ENCODE results near the gene ZDHHC14. TPM values are rescaled to one million over a fixed set of nuclear protein-coding genes. Genes with fewer than 3 reads are reported as not detected.

The ZDHHC14 gene
- total RNA-seq, 1 experiment from 2014 or later: 3.2 TPM

DNA sequence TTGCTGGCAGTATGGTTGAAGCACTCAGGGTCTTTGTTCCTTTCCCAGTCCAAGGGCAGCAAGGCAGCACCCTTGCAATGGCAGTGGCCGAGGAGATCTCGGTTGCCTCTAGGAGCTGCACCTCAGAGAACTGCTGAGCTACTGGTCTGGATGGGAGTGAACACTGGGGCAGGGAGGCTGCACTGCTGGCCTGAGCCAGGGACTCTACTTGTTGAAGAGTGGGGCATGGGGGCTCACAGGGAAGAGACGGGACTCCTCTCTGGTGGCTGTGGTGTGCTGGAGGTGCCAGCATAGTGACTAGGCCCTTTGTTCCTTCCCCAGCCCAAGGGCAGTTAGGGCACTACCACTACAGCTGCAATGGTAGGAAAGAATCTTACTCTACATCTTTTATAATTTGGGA lies 203.0 kb downstream of the ZDHHC14 start:
- intact Hi-C loops (cut with micrococcal nuclease; ENCODE audit: unreplicated experiment): no loop called here
- DNase-seq (ENCODE audit: low spot score): no peak
- no peaks in the 10 kb centered on the region for H3K36me3 ChIP-seq (ENCODE audit: insufficient read depth, low read length, poor library complexity, severe bottlenecking)
- H3K4me3 ChIP-seq (ENCODE audit: low read depth, low read length, poor library complexity, severe bottlenecking): no peak overlapping the region
- no peaks in the 10 kb centered on the region for H3K27me3 ChIP-seq (replicated peaks; ENCODE audit: insufficient read depth, low read depth, low read length, poor library complexity)
- no peaks in the 10 kb centered on the region for H3K9me3 ChIP-seq (ENCODE audit: low read depth, low read length, poor library complexity, severe bottlenecking)
- no peak overlapping the region for H3K27ac ChIP-seq (ENCODE audit: low read depth, low read length, poor library complexity, severe bottlenecking)
- BruUV-seq (replicated peaks): no TSS peak
- no peak for TF ChIP-seq EZH2 (IDR thresholded peaks at IDR 0.05; ENCODE audit: borderline replicate concordance, low read depth, low read length, poor library complexity, severe bottlenecking)
- POLR2A ChIA-PET (ENCODE audit: low non-redundant PET): no interaction called here
- CTCF ChIA-PET: no interaction called here
- H3K4me1 ChIP-seq (ENCODE audit: insufficient read depth, low read length, poor library complexity, severe bottlenecking): no peaks in the 10 kb centered on the region

GRCh38 chr6:157585274-157586087 lies 204.5 kb downstream of the ZDHHC14 start:
- ChIA-PET CTCF (no interaction called here), POLR2A (ENCODE audit: low non-redundant PET) (no interaction called here)
- H3K27ac ChIP-seq (ENCODE audit: low read depth, low read length, poor library complexity, severe bottlenecking): no peak overlapping the region
- intact Hi-C loops (cut with micrococcal nuclease; ENCODE audit: unreplicated experiment): no loop called here
- no peaks in the 10 kb centered on the region for H3K27me3 ChIP-seq (replicated peaks; ENCODE audit: insufficient read depth, low read depth, low read length, poor library complexity)
- TF ChIP-seq, protein P1, sequence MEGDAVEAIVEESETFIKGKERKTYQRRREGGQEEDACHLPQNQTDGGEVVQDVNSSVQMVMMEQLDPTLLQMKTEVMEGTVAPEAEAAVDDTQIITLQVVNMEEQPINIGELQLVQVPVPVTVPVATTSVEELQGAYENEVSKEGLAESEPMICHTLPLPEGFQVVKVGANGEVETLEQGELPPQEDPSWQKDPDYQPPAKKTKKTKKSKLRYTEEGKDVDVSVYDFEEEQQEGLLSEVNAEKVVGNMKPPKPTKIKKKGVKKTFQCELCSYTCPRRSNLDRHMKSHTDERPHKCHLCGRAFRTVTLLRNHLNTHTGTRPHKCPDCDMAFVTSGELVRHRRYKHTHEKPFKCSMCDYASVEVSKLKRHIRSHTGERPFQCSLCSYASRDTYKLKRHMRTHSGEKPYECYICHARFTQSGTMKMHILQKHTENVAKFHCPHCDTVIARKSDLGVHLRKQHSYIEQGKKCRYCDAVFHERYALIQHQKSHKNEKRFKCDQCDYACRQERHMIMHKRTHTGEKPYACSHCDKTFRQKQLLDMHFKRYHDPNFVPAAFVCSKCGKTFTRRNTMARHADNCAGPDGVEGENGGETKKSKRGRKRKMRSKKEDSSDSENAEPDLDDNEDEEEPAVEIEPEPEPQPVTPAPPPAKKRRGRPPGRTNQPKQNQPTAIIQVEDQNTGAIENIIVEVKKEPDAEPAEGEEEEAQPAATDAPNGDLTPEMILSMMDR (conservative IDR thresholded peaks at IDR 0.05; ENCODE audit: low read depth, low read length): no peak
- no peak for TF ChIP-seq EZH2 (IDR thresholded peaks at IDR 0.05; ENCODE audit: borderline replicate concordance, low read depth, low read length, poor library complexity, severe bottlenecking)
- no peaks in the 10 kb centered on the region for H3K4me1 ChIP-seq (ENCODE audit: insufficient read depth, low read length, poor library complexity, severe bottlenecking)
- DNase-seq (ENCODE audit: low spot score): no peak
- H3K9me3 ChIP-seq (ENCODE audit: low read depth, low read length, poor library complexity, severe bottlenecking): no peaks in the 10 kb centered on the region
- H3K4me3 ChIP-seq (ENCODE audit: low read depth, low read length, poor library complexity, severe bottlenecking): no peak overlapping the region
- no peaks in the 10 kb centered on the region for H3K36me3 ChIP-seq (ENCODE audit: insufficient read depth, low read length, poor library complexity, severe bottlenecking)
- no TSS peak for BruUV-seq (replicated peaks)

DNA sequence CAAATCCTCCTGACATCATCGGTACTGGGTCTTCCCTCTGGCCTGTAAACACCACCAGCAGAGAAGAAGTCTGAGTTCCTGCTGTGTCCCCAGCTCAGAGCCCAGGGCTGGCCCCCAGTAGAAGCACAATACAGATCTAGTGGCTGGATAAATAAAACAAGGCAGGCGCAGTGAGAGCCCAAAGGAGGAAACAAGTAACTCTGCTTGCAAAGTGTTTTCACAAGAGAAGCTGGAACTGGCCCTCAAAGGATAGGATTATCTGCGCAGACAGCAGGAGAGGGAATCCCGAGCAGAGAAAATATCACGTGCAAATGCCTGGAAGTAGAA lies 205.1 kb downstream of the ZDHHC14 start:
- Histone ChIP-seq H3K36me3 (ENCODE audit: insufficient read depth, low read length, poor library complexity, severe bottlenecking) (no peaks in the 10 kb centered on the region), H3K27me3 (replicated peaks; ENCODE audit: insufficient read depth, low read depth, low read length, poor library complexity) (no peaks in the 10 kb centered on the region), H3K4me1 (ENCODE audit: insufficient read depth, low read length, poor library complexity, severe bottlenecking) (no peaks in the 10 kb centered on the region), H3K9me3 (ENCODE audit: low read depth, low read length, poor library complexity, severe bottlenecking) (no peaks in the 10 kb centered on the region), H3K4me3 (ENCODE audit: low read depth, low read length, poor library complexity, severe bottlenecking) (no peak overlapping the region), H3K27ac (ENCODE audit: low read depth, low read length, poor library complexity, severe bottlenecking) (no peak overlapping the region)
- BruUV-seq (replicated peaks): no TSS peak
- CTCF ChIA-PET: no interaction called here
- no peak for TF ChIP-seq EZH2 (IDR thresholded peaks at IDR 0.05; ENCODE audit: borderline replicate concordance, low read depth, low read length, poor library complexity, severe bottlenecking)
- TF ChIP-seq, protein P1 (conservative IDR thresholded peaks at IDR 0.05; ENCODE audit: low read depth, low read length): no peak
- DNase-seq (ENCODE audit: low spot score): no peak
- intact Hi-C loops (cut with micrococcal nuclease; ENCODE audit: unreplicated experiment): no loop called here
- POLR2A ChIA-PET (ENCODE audit: low non-redundant PET): no interaction called here

Measured in A673 (cell line).